ENCODE results near the gene IRF8. TPM values are rescaled to one million over a fixed set of nuclear protein-coding genes. Genes with fewer than 3 reads are reported as not detected.

IRF8 gene
- total RNA-seq, 5 donors from 2014 or later (not counting 1 experiment from before 2014, with no cell fraction given) = 7.7 to 17.0 (median 10.3) TPM

DNA sequence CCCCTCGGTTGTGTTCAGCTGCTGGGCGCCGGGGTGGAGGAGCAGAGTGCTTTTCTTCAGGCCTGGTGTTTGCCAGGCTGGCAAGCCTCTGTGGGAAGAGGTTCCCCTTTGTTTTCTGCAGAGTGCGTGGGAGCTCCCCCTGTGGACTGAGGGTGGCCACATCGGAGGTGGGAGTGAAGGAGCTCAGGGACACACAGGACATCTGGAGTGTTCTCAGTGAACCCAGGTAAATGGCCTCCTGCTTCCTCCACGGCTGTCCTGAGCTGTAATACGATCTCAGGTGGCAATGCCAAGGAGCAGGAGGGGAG is 39.2 kb upstream of the IRF8 start:
- Mint-ChIP-seq H3K9me3 (no peaks in the 10 kb centered on the region), H3K27me3 (peaks cover 0 to 7% of the 10 kb centered on the region in 2 donors), H3K27ac (no peak overlapping the region), H3K36me3 (no peaks in the 10 kb centered on the region), H3K4me3 (no peak overlapping the region), H3K4me1 (no peaks in the 10 kb centered on the region)
- DNase-seq = no peak
- 75% methylated on average over 4 of the region's 7 CpGs for WGBS (ENCODE audit: insufficient coverage)
- Histone ChIP-seq H3K4me3 (ENCODE audit: control insufficient read depth in 1 of 2, extremely low read depth in 1 of 2, low read length in 1 of 2) (no peak overlapping the region), H3K4me1 (ENCODE audit: control insufficient read depth in 1 of 2, extremely low read depth in 1 of 2, insufficient read depth in 2 of 2, low read length in 2 of 2) (no peaks in the 10 kb centered on the region), H3K9me3 (no peaks in the 10 kb centered on the region), H3K27me3 (replicated peaks in 1 of 2; ENCODE audit: control insufficient read depth in 2 of 2, extremely low read depth in 1 of 2, insufficient read depth in 2 of 2, low read length in 1 of 2) (peaks cover 0 to 18% of the 10 kb centered on the region in 2 experiments), H3K27ac (ENCODE audit: low read length) (no peak overlapping the region), H3K36me3 (ENCODE audit: control insufficient read depth in 2 of 2, extremely low read depth in 1 of 2, insufficient read depth in 1 of 2, low read length in 1 of 2) (no peaks in the 10 kb centered on the region)
- POLR2A ChIA-PET = no interaction called here
- no peak for ATAC-seq (replicated peaks in 1 of 4)
- CTCF ChIA-PET = no interaction called here

GRCh38 chr16:85860413-85861094 is 38.4 kb upstream of the IRF8 start:
- no peaks in the 10 kb centered on the region for H3K4me1 Mint-ChIP-seq
- ATAC-seq (replicated peaks in 1 of 4) = no peak

DNA sequence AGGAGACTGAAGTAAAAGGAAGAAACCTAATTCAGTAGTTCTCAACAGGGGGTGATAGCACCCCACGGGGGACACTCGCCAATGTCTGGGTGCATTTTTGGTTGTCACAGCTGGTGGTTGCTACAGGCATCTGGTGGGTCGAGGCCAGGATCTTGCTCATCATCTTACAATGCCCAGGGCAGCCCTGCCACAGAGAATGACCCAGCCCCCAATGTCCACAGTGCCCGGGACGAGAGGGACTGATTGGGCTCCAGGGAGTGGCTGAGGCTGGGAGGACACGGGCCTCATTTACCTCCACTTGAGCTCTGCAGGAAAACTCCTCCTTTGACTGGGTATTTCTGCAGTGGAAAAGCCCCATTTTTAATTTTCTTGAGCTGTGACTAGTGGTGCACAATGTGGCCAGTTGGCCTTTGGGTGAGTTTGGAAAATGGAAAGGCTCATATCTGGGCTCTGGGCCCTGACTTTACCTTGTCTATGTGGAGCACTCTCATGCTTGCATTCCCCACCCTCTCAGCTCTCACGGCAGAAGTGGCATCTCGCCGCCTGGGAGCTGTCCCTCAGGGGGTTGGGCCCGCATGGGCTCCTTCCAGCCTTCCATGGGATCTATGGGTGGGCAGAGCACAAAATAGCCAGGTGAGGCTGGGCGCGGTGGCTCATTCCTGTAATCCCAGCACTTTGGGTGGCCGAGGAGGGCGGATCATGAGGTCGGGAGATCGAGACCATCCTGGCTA is 37.7 kb upstream of the IRF8 start:
- no peak overlapping the region for H3K27ac ChIP-seq (ENCODE audit: low read length)
- H3K4me1 ChIP-seq (ENCODE audit: control insufficient read depth in 1 of 2, extremely low read depth in 1 of 2, insufficient read depth in 2 of 2, low read length in 2 of 2) = no peaks in the 10 kb centered on the region
- ATAC-seq (replicated peaks in 1 of 4) = no peak
- peaks cover 0 to 5% of the 10 kb centered on the region in 2 donors for H3K27me3 Mint-ChIP-seq
- ChIA-PET POLR2A (no interaction called here), CTCF (no interaction called here)
- DNase-seq = no peak
- H3K27ac Mint-ChIP-seq = no peak overlapping the region
- H3K27me3 ChIP-seq (replicated peaks in 1 of 2; ENCODE audit: control insufficient read depth in 2 of 2, extremely low read depth in 1 of 2, insufficient read depth in 2 of 2, low read length in 1 of 2) = peaks cover 0 to 16% of the 10 kb centered on the region in 2 experiments
- no peaks in the 10 kb centered on the region for H3K36me3 Mint-ChIP-seq
- H3K9me3 Mint-ChIP-seq = peaks cover 0 to 3% (median 2%) of the 10 kb centered on the region in 3 donors
- no peaks in the 10 kb centered on the region for H3K4me1 Mint-ChIP-seq
- H3K9me3 ChIP-seq = no peaks in the 10 kb centered on the region
- H3K4me3 ChIP-seq (ENCODE audit: control insufficient read depth in 1 of 2, extremely low read depth in 1 of 2, low read length in 1 of 2) = no peak overlapping the region
- WGBS (ENCODE audit: insufficient coverage) = 98% methylated on average over 13 of the region's 16 CpGs
- H3K36me3 ChIP-seq (ENCODE audit: control insufficient read depth in 2 of 2, extremely low read depth in 1 of 2, insufficient read depth in 1 of 2, low read length in 1 of 2) = no peaks in the 10 kb centered on the region
- no peak overlapping the region for H3K4me3 Mint-ChIP-seq

More at GRCh38 chr16:85860413-85861094, 38.4 kb upstream of the IRF8 start:
- CTCF ChIA-PET = no interaction called here
- H3K27ac ChIP-seq (ENCODE audit: low read length) = no peak overlapping the region
- Mint-ChIP-seq H3K27me3 (peaks cover 0 to 7% of the 10 kb centered on the region in 2 donors), H3K9me3 (peaks cover 0 to 3% (median 2%) of the 10 kb centered on the region in 3 donors), H3K36me3 (no peaks in the 10 kb centered on the region), H3K4me3 (no peak overlapping the region), H3K27ac (no peak overlapping the region)
- H3K27me3 ChIP-seq (replicated peaks in 1 of 2; ENCODE audit: control insufficient read depth in 2 of 2, extremely low read depth in 1 of 2, insufficient read depth in 2 of 2, low read length in 1 of 2) = peaks cover 0 to 16% of the 10 kb centered on the region in 2 experiments
- POLR2A ChIA-PET = no interaction called here
- no peaks in the 10 kb centered on the region for H3K9me3 ChIP-seq
- no peaks in the 10 kb centered on the region for H3K36me3 ChIP-seq (ENCODE audit: control insufficient read depth in 2 of 2, extremely low read depth in 1 of 2, insufficient read depth in 1 of 2, low read length in 1 of 2)
- H3K4me1 ChIP-seq (ENCODE audit: control insufficient read depth in 1 of 2, extremely low read depth in 1 of 2, insufficient read depth in 2 of 2, low read length in 2 of 2) = no peaks in the 10 kb centered on the region
- no peak overlapping the region for H3K4me3 ChIP-seq (ENCODE audit: control insufficient read depth in 1 of 2, extremely low read depth in 1 of 2, low read length in 1 of 2)
- no peak for DNase-seq
- 89% methylated on average over 12 of the region's 12 CpGs for WGBS (ENCODE audit: insufficient coverage)

GRCh38 chr16:85862476-85863383 is 36.2 kb upstream of the IRF8 start:
- POLR2A ChIA-PET = no interaction called here
- CTCF ChIA-PET = no interaction called here
- WGBS (ENCODE audit: insufficient coverage) = 95% methylated on average over 14 of the region's 19 CpGs
- Mint-ChIP-seq H3K27me3 (peaks cover 0 to 5% of the 10 kb centered on the region in 2 donors), H3K4me1 (no peaks in the 10 kb centered on the region), H3K4me3 (no peak overlapping the region), H3K27ac (no peak overlapping the region), H3K36me3 (no peaks in the 10 kb centered on the region), H3K9me3 (peaks cover 0 to 3% (median 2%) of the 10 kb centered on the region in 3 donors)
- no peak overlapping the region for H3K27ac ChIP-seq (ENCODE audit: low read length)
- no peaks in the 10 kb centered on the region for H3K36me3 ChIP-seq (ENCODE audit: control insufficient read depth in 2 of 2, extremely low read depth in 1 of 2, insufficient read depth in 1 of 2, low read length in 1 of 2)
- DNase-seq (no peak), ATAC-seq (replicated peaks in 1 of 4) (no peak)
- no peaks in the 10 kb centered on the region for H3K4me1 ChIP-seq (ENCODE audit: control insufficient read depth in 1 of 2, extremely low read depth in 1 of 2, insufficient read depth in 2 of 2, low read length in 2 of 2)
- peaks cover 0 to 10% of the 10 kb centered on the region in 2 experiments for H3K27me3 ChIP-seq (replicated peaks in 1 of 2; ENCODE audit: control insufficient read depth in 2 of 2, extremely low read depth in 1 of 2, insufficient read depth in 2 of 2, low read length in 1 of 2)
- H3K4me3 ChIP-seq (ENCODE audit: control insufficient read depth in 1 of 2, extremely low read depth in 1 of 2, low read length in 1 of 2) = no peak overlapping the region
- no peaks in the 10 kb centered on the region for H3K9me3 ChIP-seq

- peaks cover 0 to 3% (median 0%) of the 10 kb centered on the region in 3 donors for H3K4me1 Mint-ChIP-seq
- ChIA-PET POLR2A (no interaction called here), CTCF (no interaction called here)
- H3K4me3 Mint-ChIP-seq = no peak overlapping the region
- H3K36me3 Mint-ChIP-seq = no peaks in the 10 kb centered on the region
- 92% methylated on average over 2 of the region's 5 CpGs for WGBS (ENCODE audit: insufficient coverage)
- H3K27ac Mint-ChIP-seq = no peak overlapping the region
- no peak for ATAC-seq (replicated peaks in 1 of 4)
- Histone ChIP-seq H3K36me3 (ENCODE audit: control insufficient read depth in 2 of 2, extremely low read depth in 1 of 2, insufficient read depth in 1 of 2, low read length in 1 of 2) (no peaks in the 10 kb centered on the region), H3K27ac (ENCODE audit: low read length) (no peak overlapping the region), H3K4me1 (ENCODE audit: control insufficient read depth in 1 of 2, extremely low read depth in 1 of 2, insufficient read depth in 2 of 2, low read length in 2 of 2) (no peaks in the 10 kb centered on the region), H3K4me3 (ENCODE audit: control insufficient read depth in 1 of 2, extremely low read depth in 1 of 2, low read length in 1 of 2) (no peak overlapping the region), H3K27me3 (replicated peaks in 1 of 2; ENCODE audit: control insufficient read depth in 2 of 2, extremely low read depth in 1 of 2, insufficient read depth in 2 of 2, low read length in 1 of 2) (peaks cover 0 to 9% of the 10 kb centered on the region in 2 experiments), H3K9me3 (no peaks in the 10 kb centered on the region)
- peaks cover 0 to 5% of the 10 kb centered on the region in 2 donors for H3K27me3 Mint-ChIP-seq
- DNase-seq = no peak
- H3K9me3 Mint-ChIP-seq = peaks cover 0 to 3% (median 2%) of the 10 kb centered on the region in 3 donors
Observed at GRCh38 chr16:85863384-85863774, 35.6 kb upstream of the IRF8 start.

DNA sequence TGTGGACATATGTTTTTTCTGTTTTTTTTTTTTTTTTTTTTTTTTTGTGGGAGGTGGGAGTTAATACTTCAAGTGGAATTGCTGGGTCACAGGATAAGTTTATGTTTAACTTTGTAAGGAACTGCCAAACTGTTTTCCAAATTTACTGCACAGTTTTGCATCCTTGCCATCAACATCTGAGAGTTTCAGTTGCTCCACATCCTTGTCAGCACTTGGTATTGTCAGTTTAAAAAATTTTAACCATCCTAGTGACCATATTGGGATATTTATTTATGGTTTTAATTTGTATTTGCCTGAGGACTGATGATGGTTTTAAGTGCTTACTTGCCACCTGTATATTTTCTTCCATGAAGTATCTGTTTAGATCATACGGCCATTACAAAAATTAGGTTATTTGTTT is 34.0 kb upstream of the IRF8 start:
- Histone ChIP-seq H3K4me3 (ENCODE audit: control insufficient read depth in 1 of 2, extremely low read depth in 1 of 2, low read length in 1 of 2) (no peak overlapping the region), H3K4me1 (ENCODE audit: control insufficient read depth in 1 of 2, extremely low read depth in 1 of 2, insufficient read depth in 2 of 2, low read length in 2 of 2) (no peaks in the 10 kb centered on the region), H3K27me3 (replicated peaks in 1 of 2; ENCODE audit: control insufficient read depth in 2 of 2, extremely low read depth in 1 of 2, insufficient read depth in 2 of 2, low read length in 1 of 2) (peaks cover 0 to 4% of the 10 kb centered on the region in 2 experiments), H3K9me3 (no peaks in the 10 kb centered on the region), H3K27ac (ENCODE audit: low read length) (no peak overlapping the region), H3K36me3 (ENCODE audit: control insufficient read depth in 2 of 2, extremely low read depth in 1 of 2, insufficient read depth in 1 of 2, low read length in 1 of 2) (no peaks in the 10 kb centered on the region)
- Mint-ChIP-seq H3K27ac (no peak overlapping the region), H3K4me1 (peaks cover 0 to 8% (median 0%) of the 10 kb centered on the region in 3 donors), H3K4me3 (no peak overlapping the region), H3K9me3 (peaks cover 0 to 3% (median 2%) of the 10 kb centered on the region in 3 donors), H3K27me3 (peaks cover 0 to 2% of the 10 kb centered on the region in 2 donors), H3K36me3 (no peaks in the 10 kb centered on the region)
- no peak for ATAC-seq (replicated peaks in 1 of 4)
- ChIA-PET CTCF (no interaction called here), POLR2A (no interaction called here)
- DNase-seq = no peak
- WGBS (ENCODE audit: insufficient coverage) = no CpG with 5 or more reads among the region's 1 CpG

Data from T-cell (primary cell).